H9 (cell line): Measurements from ENCODE around the gene DCUN1D5. TPM values are rescaled to one million over a fixed set of nuclear protein-coding genes. Genes with fewer than 3 reads are reported as not detected.
A peak's percentile ranks its signal among the peaks of the same experiment; 100 is the strongest.

Source experiments
- DNase-seq: peaks from one replicate; pipeline ENCODE4 v3.0.0-alpha.2; 2017
- H2AFZ ChIP-seq: one replicate; pipeline ENCODE4 v1.6.1; 2013; ENCODE audit warnings: mild to moderate bottlenecking, low read length, control low read depth, moderate library complexity
- H2AK5ac ChIP-seq: 2 replicates; pipeline ENCODE4 v1.6.1; 2013; ENCODE audit warnings: low read length, control low read depth, mixed read lengths; ENCODE audit not compliant: insufficient read length
- H2BK120ac ChIP-seq: one replicate; pipeline ENCODE4 v1.6.1; 2013; ENCODE audit warnings: low read depth, mild to moderate bottlenecking, low read length, control low read depth, inconsistent platforms; ENCODE audit not compliant: poor library complexity, severe bottlenecking
- H2BK12ac ChIP-seq: 2 replicates; pipeline ENCODE4 v1.6.1; 2013; ENCODE audit warnings: low read length, control low read depth, mixed read lengths, low read depth; ENCODE audit not compliant: insufficient read length
- H2BK15ac ChIP-seq: 2 replicates; pipeline ENCODE4 v1.6.1; 2013; ENCODE audit warnings: low read depth, low read length, control low read depth
- H2BK20ac ChIP-seq: one replicate; pipeline ENCODE4 v1.6.1; 2013; ENCODE audit warnings: low read depth, mild to moderate bottlenecking, low read length, control low read depth, inconsistent platforms; ENCODE audit not compliant: poor library complexity, severe bottlenecking
- H2BK5ac ChIP-seq: 2 replicates; pipeline ENCODE4 v1.6.1; 2013; ENCODE audit warnings: low read length, control low read depth, mixed read lengths; ENCODE audit not compliant: insufficient read length
- H3K14ac ChIP-seq: 2 replicates; pipeline ENCODE4 v1.6.1; 2013; ENCODE audit warnings: low read length, control low read depth; ENCODE audit not compliant: insufficient read depth
- H3K18ac ChIP-seq: 2 replicates; pipeline ENCODE4 v1.6.1; 2013; ENCODE audit warnings: low read depth, mild to moderate bottlenecking, mixed read lengths, low read length, control low read depth; ENCODE audit not compliant: insufficient read length
- H3K23ac ChIP-seq: 2 replicates; pipeline ENCODE4 v1.6.1; 2013; ENCODE audit warnings: low read length, control low read depth, mixed read lengths, low read depth; ENCODE audit not compliant: insufficient read length
- H3K23me2 ChIP-seq: 2 replicates; pipeline ENCODE4 v1.6.1; 2013; ENCODE audit warnings: low read depth, mild to moderate bottlenecking, mixed read lengths, low read length, control low read depth; ENCODE audit not compliant: insufficient read length, poor library complexity, severe bottlenecking
- H3K27ac ChIP-seq: 2 replicates; pipeline ENCODE4 v1.5.1; 2013; ENCODE audit warnings: low read length, control low read depth, mixed read lengths, low read depth; ENCODE audit not compliant: insufficient read length
- H3K27me3 ChIP-seq: 2 replicates; pipeline ENCODE4 v1.6.1; 2013; ENCODE audit warnings: low read length, control low read depth, inconsistent platforms; ENCODE audit not compliant: insufficient read depth
- H3K4ac ChIP-seq: 2 replicates; pipeline ENCODE4 v1.6.1; 2013; ENCODE audit warnings: low read depth, mild to moderate bottlenecking, control low read depth, inconsistent platforms, low read length, moderate library complexity
- H3K4me1 ChIP-seq: 2 replicates; pipeline ENCODE4 v1.6.1; 2013; ENCODE audit warnings: low read length, control low read depth, inconsistent platforms; ENCODE audit not compliant: insufficient read depth
- H3K4me2 ChIP-seq: 2 replicates; pipeline ENCODE4 v1.6.1; 2013; ENCODE audit warnings: low read length, control low read depth, mixed read lengths; ENCODE audit not compliant: insufficient read length, insufficient read depth
- H3K56ac ChIP-seq: 2 replicates; pipeline ENCODE4 v1.6.1; 2013; ENCODE audit warnings: low read depth, mild to moderate bottlenecking, mixed read lengths, low read length, control low read depth; ENCODE audit not compliant: insufficient read length
- H3K79me1 ChIP-seq: 2 replicates; pipeline ENCODE4 v1.6.1; 2013; ENCODE audit warnings: low read depth, mild to moderate bottlenecking, moderate library complexity, low read length, control low read depth, inconsistent platforms; ENCODE audit not compliant: insufficient read depth, poor library complexity, severe bottlenecking
- H3K79me2 ChIP-seq: 2 replicates; pipeline ENCODE4 v1.6.1; 2013; ENCODE audit warnings: low read length, control low read depth, inconsistent platforms; ENCODE audit not compliant: insufficient read depth
- H3K9ac ChIP-seq: 2 replicates; pipeline ENCODE4 v1.6.1; 2013; ENCODE audit warnings: low read length, control low read depth, mixed read lengths; ENCODE audit not compliant: insufficient read length; ENCODE audit errors: extremely low read depth
- H3K9me3 ChIP-seq: one replicate; pipeline ENCODE4 v1.6.1; 2013; ENCODE audit warnings: low read depth, low read length, inconsistent platforms; ENCODE audit not compliant: control insufficient read depth
- H3T11ph ChIP-seq: one replicate; pipeline ENCODE4 v1.6.1; 2013; ENCODE audit warnings: mild to moderate bottlenecking, low read length, control low read depth, inconsistent platforms
- H4K20me1 ChIP-seq: one replicate; pipeline ENCODE4 v1.6.1; 2013; ENCODE audit not compliant: control insufficient read depth, insufficient read length, insufficient read depth
- H4K5ac ChIP-seq: 2 replicates; pipeline ENCODE4 v1.6.1; 2013; ENCODE audit warnings: low read depth, mild to moderate bottlenecking, mixed read lengths, low read length, control low read depth; ENCODE audit not compliant: insufficient read length
- H4K8ac ChIP-seq: replicated peaks from 2 replicates; pipeline ENCODE4 v1.6.1; 2013; ENCODE audit warnings: low read length, control low read depth, mixed read lengths, low read depth; ENCODE audit not compliant: insufficient read length
- H4K91ac ChIP-seq: 2 replicates; pipeline ENCODE4 v1.6.1; 2013; ENCODE audit warnings: low read depth, mild to moderate bottlenecking, moderate library complexity, mixed read lengths, low read length, control low read depth; ENCODE audit not compliant: insufficient read length
- H3K27ac Mint-ChIP-seq, 3 experiments: 2 replicates in 2 of 3; 3 replicates in 1 of 3; pipeline ENCODE4 v1.8.0; 2020 to 2021; ENCODE audit warnings: mixed read lengths in 3 of 3, mild to moderate bottlenecking in 1 of 3, moderate library complexity in 1 of 3
- H3K27me3 Mint-ChIP-seq: 2 replicates; pipeline ENCODE4 v1.8.0; 2021; ENCODE audit warnings: low read depth, mild to moderate bottlenecking, moderate library complexity, mixed read lengths
- H3K36me3 Mint-ChIP-seq, 3 experiments: 2 replicates in 2 of 3; 3 replicates in 1 of 3; pipeline ENCODE4 v1.8.0; 2020 to 2021; ENCODE audit warnings: low read depth in 3 of 3, mixed read lengths in 3 of 3; ENCODE audit not compliant: insufficient read depth in 1 of 3
- H3K4me1 Mint-ChIP-seq, 2 experiments: 2 replicates each; pipeline ENCODE4 v1.8.0; 2020; ENCODE audit warnings: mixed read lengths in 2 of 2
- H3K4me3 Mint-ChIP-seq, 2 experiments: 2 replicates in 1 of 2; 3 replicates in 1 of 2; pipeline ENCODE4 v1.8.0; 2020 to 2021; ENCODE audit warnings: mild to moderate bottlenecking in 2 of 2, mixed read lengths in 2 of 2, moderate library complexity in 1 of 2
- H3K9me3 Mint-ChIP-seq, 2 experiments: 2 replicates in 1 of 2; 3 replicates in 1 of 2; pipeline ENCODE4 v1.8.0; 2020; ENCODE audit warnings: mild to moderate bottlenecking in 2 of 2, mixed read lengths in 2 of 2, moderate library complexity in 1 of 2
- CTCF ChIP-seq: fragments of 200-600 bp; sonication (generic); conservative IDR thresholded peaks from 3 replicates; pipeline ENCODE4 v1.8.0; 2021; ENCODE audit warnings: antibody characterized with exemption, mild to moderate bottlenecking
- WGBS: extraction: QIAGEN DNeasy Blood & Tissue Kit; methylation state at CpG from one replicate; pipeline ENCODE4 v1.1.7; 2013; ENCODE audit warnings: missing lambda C conversion rate, low lambda C conversion rate, mixed read lengths; ENCODE audit not compliant: insufficient read length; ENCODE audit errors: extremely low coverage; 5-methylcytosine and 5-hydroxymethylcytosine counted together
- total RNA-seq: library from RNA; stranded (reverse); gene quantifications from 2 replicates; pipeline ENCODE4 v1.2.1, GENCODE V29; 2021

Gene DCUN1D5
- total RNA-seq, 1 experiment from 2014 or later: 86.7 TPM

DNA sequence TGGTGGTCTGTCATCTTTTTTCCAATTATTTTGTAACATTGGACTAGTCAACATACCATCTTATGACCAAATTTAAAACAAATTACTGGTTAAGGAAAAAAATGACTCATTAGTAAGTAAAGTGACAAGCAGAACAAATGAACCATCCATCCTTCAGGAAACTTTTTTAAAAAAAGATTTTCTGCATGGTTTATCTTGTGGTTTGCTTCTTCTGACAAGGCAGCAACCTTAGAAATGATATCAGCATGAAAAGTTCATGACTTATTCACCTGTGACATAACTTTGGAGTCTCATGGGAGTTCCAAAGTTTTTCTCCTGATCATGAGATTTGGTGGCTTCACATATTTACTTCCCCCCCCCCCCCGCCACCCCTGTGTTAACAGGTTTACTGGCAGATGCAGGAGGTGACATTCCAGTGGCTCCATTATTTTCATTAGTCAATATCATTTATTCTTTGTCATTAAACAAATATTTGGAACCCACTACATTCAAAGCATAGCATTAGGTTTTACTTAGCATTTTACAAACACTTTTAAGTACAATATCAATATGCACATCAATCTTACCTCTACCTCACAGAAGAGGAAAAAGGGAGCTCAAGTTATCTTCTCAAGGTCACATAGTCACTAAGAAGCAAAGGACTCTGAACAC is 40.7 kb downstream of the DCUN1D5 start:
- Histone ChIP-seq H2BK5ac (no peak overlapping the region), H2BK15ac (no peak overlapping the region), H4K5ac (no peak overlapping the region), H3K79me1 (no peaks in the 10 kb centered on the region), H3K9me3 (no peaks in the 10 kb centered on the region), H2BK120ac (no peak overlapping the region), H2AK5ac (no peak overlapping the region), H4K8ac (no peak overlapping the region), H3K14ac (no peak overlapping the region), H3K23ac (no peak overlapping the region), H3K4me2 (no peak overlapping the region), H3K79me2 (no peaks in the 10 kb centered on the region), H3K56ac (no peak overlapping the region), H3K27me3 (no peaks in the 10 kb centered on the region), H3K18ac (no peak overlapping the region), H3T11ph (no peak overlapping the region), H3K4me1 (no peaks in the 10 kb centered on the region), H4K20me1 (no peaks in the 10 kb centered on the region), H4K91ac (no peak overlapping the region), H2BK20ac (no peak overlapping the region), H2AFZ (no peak overlapping the region), H3K4ac (no peak overlapping the region), H3K27ac (no peak overlapping the region), H3K23me2 (no peaks in the 10 kb centered on the region), H3K9ac (no peak overlapping the region), H2BK12ac (no peak overlapping the region)
- Mint-ChIP-seq H3K27me3 (no peaks in the 10 kb centered on the region), H3K4me1 (no peaks in the 10 kb centered on the region), H3K27ac (peak overlapping the region in 1 of 3 experiments; percentile 81; a peak in 1 of 7 replicates), H3K9me3 (no peaks in the 10 kb centered on the region), H3K4me3 (no peak overlapping the region), H3K36me3 (no peaks in the 10 kb centered on the region)
- no peak for DNase-seq
- TF ChIP-seq CTCF: no peak
- no CpG with 5 or more reads among the region's 1 CpG for WGBS
